Epithelial cell of esophagus (primary cell): ENCODE measurements around the gene POTEM.
"Not testable (repeated sequence)": the region's sequence is repeated elsewhere in the genome, so short reads cannot be mapped to it uniquely, and the experiment has no call there.

Experiments
- DNase-seq: peaks from one replicate; pipeline ENCODE4 v3.0.0; 2010; ENCODE audit warnings: low read depth
- H3K4me3 ChIP-seq: 2 replicates; pipeline ENCODE4 v1.5.1; 2011; ENCODE audit warnings: mild to moderate bottlenecking, low read length, control low read depth

The POTEM gene

DNA sequence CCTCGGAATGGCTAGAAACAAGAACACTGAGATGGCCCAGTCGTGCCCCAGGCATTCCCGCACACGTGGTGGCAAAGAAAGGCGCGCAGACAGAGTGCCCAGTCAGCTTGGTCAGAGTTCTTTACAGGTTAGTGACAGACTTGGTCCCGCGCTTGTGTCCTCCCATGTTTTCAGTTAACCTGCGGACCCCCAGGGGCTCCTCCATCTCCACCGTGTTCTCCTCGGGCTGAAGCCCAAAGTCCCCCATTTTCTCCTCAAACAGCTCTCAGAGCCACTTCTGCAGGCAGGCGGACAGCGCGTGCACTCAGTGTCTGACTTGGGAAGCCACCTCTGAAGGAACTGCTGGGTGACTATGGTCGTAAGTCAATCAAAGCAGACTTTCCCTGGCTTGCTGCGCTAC, 60.7 kb downstream of the POTEM start:
- DNase-seq, H3K4me3 ChIP-seq: not testable (repeated sequence)

DNA sequence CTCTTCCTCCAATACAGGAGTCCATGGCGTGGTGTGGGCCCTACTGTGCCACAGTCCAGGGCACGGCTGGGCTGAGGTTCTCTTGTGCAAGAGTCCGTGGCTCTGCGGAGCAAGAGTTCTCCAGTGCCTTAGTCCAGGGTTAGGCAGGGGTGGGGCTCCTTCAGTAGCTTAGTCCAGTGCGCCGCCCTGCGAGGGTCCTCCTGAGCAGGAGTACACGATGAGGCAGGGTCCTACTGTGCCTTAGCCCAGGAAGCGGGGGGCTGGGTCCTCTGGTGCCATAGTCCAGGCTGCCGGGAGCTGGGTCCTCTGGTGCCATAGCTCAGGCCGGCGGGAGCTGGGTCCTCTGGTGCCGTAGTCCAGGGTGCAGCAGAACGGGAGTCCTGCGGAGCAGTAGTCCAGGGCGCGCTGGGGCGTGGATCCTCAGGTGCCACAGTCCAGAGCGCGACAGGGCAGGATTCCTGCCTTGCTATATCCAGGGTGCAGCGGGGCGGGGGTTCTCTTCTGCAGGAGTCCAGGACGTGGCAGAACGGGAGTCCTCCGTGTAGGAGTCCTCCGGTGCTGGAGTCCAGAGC, 69.7 kb downstream of the POTEM start:
- not testable (repeated sequence) for DNase-seq, H3K4me3 ChIP-seq

DNA sequence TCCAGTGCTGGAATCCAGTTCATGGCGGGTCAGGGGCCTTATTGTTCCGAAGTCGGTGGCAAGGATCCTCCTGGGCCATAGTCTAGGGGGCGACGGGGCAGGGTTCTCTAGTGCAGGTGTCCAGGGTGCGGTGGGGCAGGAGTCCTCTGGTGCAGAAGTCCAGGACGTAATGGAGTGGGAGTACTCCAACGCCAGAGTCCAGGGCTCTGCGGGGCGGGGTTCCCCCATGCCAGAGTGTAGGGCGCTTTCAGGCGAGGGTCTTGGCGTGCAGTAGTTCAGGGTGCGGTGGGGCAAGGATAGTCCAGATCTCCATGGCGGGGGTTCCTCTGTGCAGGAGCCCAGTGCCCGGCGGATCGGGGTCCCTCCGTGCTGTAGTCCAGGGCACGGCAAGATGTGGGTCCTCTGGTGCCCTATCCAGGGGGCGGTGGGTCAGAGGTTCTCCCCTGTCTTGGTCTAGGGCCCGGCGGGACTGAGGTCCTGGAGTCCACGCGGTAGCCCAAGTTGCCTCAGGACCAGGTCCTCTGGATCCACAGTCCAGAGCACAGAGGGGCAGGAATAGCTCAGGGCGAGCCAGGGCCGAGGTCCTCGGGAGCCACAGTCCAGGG, 70.9 kb downstream of the POTEM start:
- not testable (repeated sequence) for H3K4me3 ChIP-seq, DNase-seq

DNA sequence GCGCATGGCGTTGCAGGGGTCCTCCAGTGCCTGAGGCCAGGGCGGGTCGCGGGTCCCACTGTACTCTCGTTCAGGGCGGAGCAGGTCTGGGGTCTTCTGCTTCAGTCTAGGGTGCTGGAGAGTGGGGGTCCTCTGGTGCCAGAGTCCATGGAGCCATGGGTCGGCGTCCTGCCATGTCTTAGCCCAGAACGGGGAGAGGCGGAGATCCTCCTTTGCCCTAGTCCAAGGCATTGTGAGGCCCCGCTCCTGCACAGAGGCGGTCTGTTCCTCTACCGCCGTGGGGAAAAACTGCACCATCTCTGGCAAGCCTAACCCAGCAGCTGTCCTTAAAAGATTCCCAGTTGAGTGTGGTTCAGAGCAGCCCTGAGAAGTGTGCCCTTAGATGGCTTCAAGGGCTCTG, 71.6 kb downstream of the POTEM start:
- not testable (repeated sequence) for H3K4me3 ChIP-seq, DNase-seq

DNA sequence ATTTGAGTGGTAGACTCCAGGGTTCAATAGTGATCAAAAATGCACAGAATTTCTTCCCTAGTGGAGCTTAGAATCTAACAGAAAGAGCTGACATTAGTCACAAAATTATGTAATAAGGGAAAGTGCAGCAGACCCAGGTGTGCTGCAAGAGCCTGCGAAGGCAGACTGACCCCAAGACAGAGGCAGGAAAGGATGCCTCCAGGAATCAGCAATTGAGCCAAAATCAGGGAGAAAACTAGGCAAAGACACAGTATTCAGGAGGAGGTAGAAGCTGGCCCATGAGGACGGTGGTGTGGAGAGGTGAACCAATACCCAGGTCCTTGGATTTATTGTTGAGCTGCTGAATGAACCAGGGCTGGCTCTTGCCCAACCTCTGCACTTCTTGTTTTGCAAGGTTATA, 76.2 kb downstream of the POTEM start:
- DNase-seq, H3K4me3 ChIP-seq: not testable (repeated sequence)
